HEK293T (cell line): ENCODE results near the gene PLCH2.

Experiments used
- CTCF ChIA-PET: fragments of 350-600 bp; formaldehyde crosslinking; extraction: SDS; loops from one replicate; lab custom pipeline; 2021; ENCODE audit warnings: antibody characterized with exemption, inconsistent platforms; lab: Yijun Ruan, JAX
- POLR2A ChIA-PET: fragments of 350-600 bp; formaldehyde crosslinking; extraction: SDS; loops from one replicate; lab custom pipeline; 2020; ENCODE audit warnings: antibody characterized with exemption, inconsistent platforms; lab: Yijun Ruan, JAX
- DNase-seq: peaks from one replicate; pipeline ENCODE4 v3.0.0; 2012; ENCODE audit warnings: mixed read lengths; ENCODE audit errors: extremely low spot score
- ARNT ChIP-seq: fragments of 450-650 bp; IDR thresholded peaks from 2 replicates; pipeline ENCODE4 v1.6.1; 2017; ENCODE audit warnings: mild to moderate bottlenecking
- BHLHE40 ChIP-seq: fragments of 450-650 bp; IDR thresholded peaks from 2 replicates; pipeline ENCODE4 v1.6.1; 2016; ENCODE audit warnings: mild to moderate bottlenecking, moderate library complexity, borderline replicate concordance
- CTBP1 ChIP-seq: fragments of 450-650 bp; IDR thresholded peaks from 2 replicates; pipeline ENCODE4 v1.6.1; 2016; ENCODE audit warnings: borderline replicate concordance
- ELF4 ChIP-seq: fragments of 450-650 bp; IDR thresholded peaks from 2 replicates; pipeline ENCODE4 v1.6.1; 2017; ENCODE audit warnings: antibody characterized with exemption
- FOXA1 ChIP-seq: fragments of 450-650 bp; IDR thresholded peaks from 2 replicates; pipeline ENCODE4 v1.6.1; 2016; ENCODE audit warnings: mild to moderate bottlenecking
- FOXK2 ChIP-seq: fragments of 450-650 bp; IDR thresholded peaks from 2 replicates; pipeline ENCODE4 v1.6.1; 2016; ENCODE audit warnings: mild to moderate bottlenecking
- FOXM1 ChIP-seq: fragments of 450-650 bp; IDR thresholded peaks from 2 replicates; pipeline ENCODE4 v1.6.1; 2017; ENCODE audit warnings: mild to moderate bottlenecking, borderline replicate concordance
- HDGF ChIP-seq: fragments of 450-650 bp; IDR thresholded peaks from 2 replicates; pipeline ENCODE4 v1.6.1; 2017; ENCODE audit warnings: antibody characterized with exemption, borderline replicate concordance
- L3MBTL2 ChIP-seq: fragments of 450-650 bp; conservative IDR thresholded peaks from 2 replicates; pipeline ENCODE4 v1.6.1; 2016; ENCODE audit warnings: mild to moderate bottlenecking
- LEF1 ChIP-seq: fragments of 450-650 bp; IDR thresholded peaks from 2 replicates; pipeline ENCODE4 v1.6.1; 2017; ENCODE audit warnings: mild to moderate bottlenecking, borderline replicate concordance
- NFRKB ChIP-seq: fragments of 450-650 bp; IDR thresholded peaks from 2 replicates; pipeline ENCODE4 v1.6.1; 2016; ENCODE audit warnings: mild to moderate bottlenecking, moderate library complexity
- SP1 ChIP-seq: fragments of 450-650 bp; IDR thresholded peaks from 2 replicates; pipeline ENCODE4 v1.6.1; 2017
- SUZ12 ChIP-seq: fragments of 450-650 bp; IDR thresholded peaks from 2 replicates; pipeline ENCODE4 v1.6.1; 2016; ENCODE audit warnings: mild to moderate bottlenecking
- TARDBP ChIP-seq: fragments of 450-650 bp; IDR thresholded peaks from 2 replicates; pipeline ENCODE4 v1.6.1; 2016
- ZNF384 ChIP-seq: fragments of 450-650 bp; IDR thresholded peaks from 2 replicates; pipeline ENCODE4 v1.6.1; 2016
- TF ChIP-seq, protein P1 (sequence below): fragments of 450-650 bp; IDR thresholded peaks from 2 replicates; pipeline ENCODE4 v1.6.1; 2016

PLCH2 gene

DNA sequence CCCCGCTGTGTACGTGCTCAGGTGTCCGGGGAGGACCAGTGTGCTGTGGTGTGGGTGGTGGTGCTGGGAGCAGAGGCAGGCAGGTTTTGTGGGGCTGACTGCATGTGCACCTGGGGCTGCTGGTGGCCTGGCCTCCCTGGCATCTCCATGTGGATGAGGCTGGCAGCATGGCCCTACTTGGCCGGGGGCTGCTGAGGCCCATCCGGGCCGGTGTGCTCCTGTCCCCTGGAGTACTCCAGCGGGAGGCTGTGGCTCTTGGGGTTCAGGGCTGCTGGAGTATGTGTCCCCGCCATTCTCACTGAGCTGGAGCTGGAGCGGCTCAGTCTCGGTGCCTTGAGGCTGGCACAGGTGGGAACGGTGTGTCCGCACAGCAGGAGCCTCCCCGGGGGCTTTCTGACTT is 42.9 kb upstream of the PLCH2 start:
- TF ChIP-seq FOXM1, result no peak
- no peak for TF ChIP-seq CTBP1
- no peak for TF ChIP-seq SUZ12
- TF ChIP-seq L3MBTL2, result no peak
- TF ChIP-seq, protein P1, sequence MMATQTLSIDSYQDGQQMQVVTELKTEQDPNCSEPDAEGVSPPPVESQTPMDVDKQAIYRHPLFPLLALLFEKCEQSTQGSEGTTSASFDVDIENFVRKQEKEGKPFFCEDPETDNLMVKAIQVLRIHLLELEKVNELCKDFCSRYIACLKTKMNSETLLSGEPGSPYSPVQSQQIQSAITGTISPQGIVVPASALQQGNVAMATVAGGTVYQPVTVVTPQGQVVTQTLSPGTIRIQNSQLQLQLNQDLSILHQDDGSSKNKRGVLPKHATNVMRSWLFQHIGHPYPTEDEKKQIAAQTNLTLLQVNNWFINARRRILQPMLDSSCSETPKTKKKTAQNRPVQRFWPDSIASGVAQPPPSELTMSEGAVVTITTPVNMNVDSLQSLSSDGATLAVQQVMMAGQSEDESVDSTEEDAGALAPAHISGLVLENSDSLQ, result no peak
- no peak for TF ChIP-seq NFRKB
- TF ChIP-seq ELF4, result no peak
- TF ChIP-seq HDGF, result no peak
- no peak for TF ChIP-seq TARDBP
- TF ChIP-seq BHLHE40, result no peak
- no peak for TF ChIP-seq ZNF384
- TF ChIP-seq SP1, result no peak
- CTCF ChIA-PET, result no interaction called here

DNA sequence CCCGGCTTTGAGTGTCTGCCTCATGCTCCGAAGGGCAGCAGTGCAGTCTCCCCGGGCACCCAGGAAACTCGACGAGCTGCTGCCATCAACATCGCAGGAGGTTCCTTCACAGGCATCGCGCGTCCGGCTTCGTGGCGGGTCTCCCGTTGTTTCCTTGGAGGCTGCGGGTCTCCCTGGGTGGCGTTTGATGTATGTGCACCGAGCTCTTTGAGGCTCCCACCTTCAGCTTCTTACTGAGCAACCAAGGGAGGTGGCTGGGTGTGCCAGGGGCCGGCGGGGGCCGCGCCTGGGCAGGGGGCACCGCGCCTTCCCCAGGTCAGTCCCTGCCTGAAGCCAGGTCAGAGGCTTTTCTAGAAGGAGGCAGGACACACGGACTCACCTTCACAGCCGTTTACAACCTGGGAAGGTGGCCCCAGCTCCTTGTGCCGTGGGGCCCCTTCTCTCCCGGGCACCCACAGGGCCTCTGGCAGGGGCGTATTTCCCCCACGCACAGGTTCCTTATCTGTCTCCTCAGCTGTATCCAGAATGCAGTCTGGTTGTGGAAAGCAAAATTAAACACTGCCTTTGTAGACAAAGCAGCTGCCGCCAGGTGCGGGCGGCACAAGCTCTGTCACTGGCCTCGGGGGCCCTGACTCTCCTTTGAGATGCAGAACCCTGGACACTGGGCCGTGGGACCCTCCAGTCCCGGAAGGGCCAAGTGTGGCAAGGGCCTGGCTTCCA is 42.0 kb upstream of the PLCH2 start:
- TF ChIP-seq ELF4 (no peak), SUZ12 (no peak), FOXK2 (no peak), BHLHE40 (no peak), L3MBTL2 (no peak), LEF1 (no peak), CTBP1 (no peak)
- ChIA-PET CTCF (interaction anchor here (1.1 kb wide), 2 partner anchors 13 to 19 kb away, joined by 3 read pairs; no protein-coding TSS in a partner anchor), POLR2A (no interaction called here)
- no peak for DNase-seq

More for the DNA sequence above, 42.9 kb upstream of the PLCH2 start:
- POLR2A ChIA-PET, result no interaction called here
- DNase-seq, result no peak

DNA sequence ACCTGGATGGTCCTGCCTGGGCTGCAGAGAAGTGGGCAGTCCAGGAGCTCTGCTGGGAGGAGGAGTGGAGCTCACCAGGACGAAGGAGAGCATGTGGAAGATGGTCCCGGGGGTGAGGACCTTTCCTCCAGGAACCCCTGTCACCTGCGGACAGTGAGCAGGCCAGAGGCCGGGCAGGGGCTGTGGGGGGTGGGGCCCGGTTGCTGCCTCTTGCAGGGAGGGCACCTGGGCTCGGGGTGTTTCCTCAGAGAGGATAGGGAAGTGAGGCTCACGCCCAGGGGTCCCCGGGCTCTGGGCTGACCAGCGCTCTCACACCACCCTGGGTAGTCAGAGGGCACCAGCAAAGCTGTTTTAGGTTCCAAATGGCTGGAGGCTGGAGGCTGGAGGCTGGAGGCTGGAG is 41.0 kb upstream of the PLCH2 start:
- CTCF ChIA-PET, result interaction anchor here (1.1 kb wide), 1 partner anchor 20 kb away, joined by 3 read pairs; no protein-coding TSS in a partner anchor
- no peak for TF ChIP-seq ELF4
- no peak for TF ChIP-seq HDGF
- TF ChIP-seq LEF1, result no peak
- no peak for TF ChIP-seq BHLHE40
- TF ChIP-seq ZNF384, result no peak
- TF ChIP-seq FOXA1, result no peak
- no peak for TF ChIP-seq FOXK2
- TF ChIP-seq NFRKB, result no peak
- TF ChIP-seq, protein P1, result no peak
- no peak for TF ChIP-seq CTBP1
- no peak for TF ChIP-seq SP1
- no peak for TF ChIP-seq FOXM1
- no peak for TF ChIP-seq SUZ12
- DNase-seq, result no peak
- POLR2A ChIA-PET, result no interaction called here

DNA sequence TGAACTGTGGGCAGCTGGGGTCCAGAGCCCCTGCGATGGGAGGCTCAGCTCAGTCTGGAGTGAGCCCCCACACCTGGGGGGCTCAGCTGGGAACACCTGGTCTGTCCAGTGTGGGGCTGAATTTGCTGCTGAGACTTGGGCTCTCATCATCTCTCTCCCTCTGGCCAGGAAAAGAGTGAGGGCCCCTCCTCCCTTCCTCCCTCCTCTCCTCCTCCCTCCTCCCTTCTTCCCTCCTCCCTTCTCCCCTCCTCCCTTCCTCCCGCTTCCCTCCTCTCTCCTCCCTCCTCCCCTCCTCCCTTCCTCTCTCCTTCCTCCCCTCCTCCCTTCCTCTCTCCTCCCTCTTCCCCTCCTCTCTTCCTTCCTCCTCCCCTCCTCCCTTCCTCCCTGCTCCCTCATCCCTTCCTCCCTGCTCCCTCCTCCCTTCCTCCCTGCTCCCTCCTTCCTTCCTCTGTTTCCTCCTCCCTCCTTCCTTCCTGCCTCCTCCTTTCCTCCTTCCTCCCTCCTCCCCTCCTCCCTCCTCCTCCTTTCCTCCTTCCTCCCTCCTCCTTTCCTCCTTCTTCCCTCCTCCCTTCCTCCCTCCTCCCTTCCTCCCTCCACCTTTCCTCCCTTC is 40.2 kb upstream of the PLCH2 start:
- TF ChIP-seq SUZ12 (no peak), ARNT (no peak), NFRKB (no peak), SP1 (no peak)
- TF ChIP-seq, protein P1, result no peak
- CTCF ChIA-PET, result no interaction called here
- POLR2A ChIA-PET, result no interaction called here
- no peak for DNase-seq

DNA sequence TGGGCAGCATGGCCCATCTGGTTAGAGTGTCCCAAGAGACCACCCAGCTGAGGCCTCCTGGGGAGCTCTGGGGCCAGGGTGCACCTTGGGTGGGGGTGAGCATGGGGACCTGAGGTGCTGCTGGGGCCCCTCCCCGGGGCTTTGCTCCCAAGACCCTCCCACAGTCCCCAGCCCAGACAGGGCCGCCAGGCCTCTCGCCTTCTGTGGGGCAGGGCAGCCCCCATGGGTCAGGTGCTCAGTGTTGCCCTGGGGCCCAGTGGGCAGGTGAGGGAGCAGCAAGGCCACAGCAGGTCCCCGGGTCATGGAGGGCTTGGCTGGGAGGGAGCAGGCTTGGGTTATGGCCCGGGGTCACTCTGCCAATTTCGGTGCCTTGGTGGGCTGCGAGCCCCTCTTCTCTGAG is 39.2 kb upstream of the PLCH2 start:
- CTCF ChIA-PET, result no interaction called here
- POLR2A ChIA-PET, result no interaction called here
- TF ChIP-seq ARNT (no peak), LEF1 (no peak), ZNF384 (no peak), FOXA1 (no peak), SP1 (no peak), NFRKB (no peak)
- no peak for DNase-seq

DNA sequence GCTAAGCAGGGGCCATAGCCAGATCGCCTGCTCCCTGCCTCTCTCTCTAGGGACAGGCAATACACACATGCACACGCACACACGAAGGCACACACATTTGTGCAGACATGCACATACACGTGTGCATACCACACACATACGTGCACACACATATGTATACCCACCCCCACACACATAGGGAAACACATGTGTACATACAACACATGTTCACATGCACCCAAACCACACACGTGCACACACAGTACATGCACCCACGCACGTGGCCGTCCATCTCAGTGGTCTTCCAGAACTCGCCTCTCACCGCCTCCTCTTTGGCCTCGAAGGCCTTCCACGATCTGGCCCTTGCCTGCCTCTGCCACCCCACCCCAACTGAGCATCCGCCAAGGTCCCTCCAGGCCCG is 38.5 kb upstream of the PLCH2 start:
- no peak for DNase-seq
- POLR2A ChIA-PET, result no interaction called here
- TF ChIP-seq SUZ12 (no peak), HDGF (no peak), BHLHE40 (no peak), FOXA1 (no peak)
- CTCF ChIA-PET, result no interaction called here

DNA sequence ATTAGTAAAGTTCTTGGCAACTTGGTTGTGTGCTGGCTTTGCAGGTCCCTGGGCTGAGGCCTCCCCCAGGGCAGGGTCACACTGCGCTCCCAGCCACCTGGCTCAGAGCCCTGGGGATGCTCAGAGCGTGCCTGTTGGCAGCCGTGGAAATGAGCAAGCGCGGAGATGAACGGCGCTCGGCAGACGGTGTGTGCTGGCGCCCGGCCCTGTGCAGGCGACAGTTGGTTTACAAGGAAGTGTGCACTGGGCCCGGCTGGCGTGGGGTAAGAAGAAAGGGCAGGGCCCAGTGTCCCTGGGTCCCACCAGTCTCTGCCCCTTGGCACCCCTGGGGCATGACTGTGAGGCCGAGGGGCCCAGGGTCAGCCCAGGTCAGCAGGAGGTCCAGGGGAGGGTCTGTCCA is 38.1 kb upstream of the PLCH2 start:
- TF ChIP-seq BHLHE40 (no peak), L3MBTL2 (no peak), NFRKB (no peak), HDGF (no peak), ELF4 (no peak), FOXM1 (no peak), LEF1 (no peak), SP1 (no peak), ARNT (no peak), SUZ12 (no peak), ZNF384 (no peak), CTBP1 (no peak), FOXA1 (no peak), FOXK2 (no peak), TARDBP (no peak)
- TF ChIP-seq, protein P1, result no peak
- CTCF ChIA-PET, result no interaction called here
- DNase-seq, result no peak
- POLR2A ChIA-PET, result no interaction called here
